Thymus (tissue), 11 donors: Measurements from ENCODE around the gene RACGAP1. TPM values are rescaled to one million over a fixed set of nuclear protein-coding genes. Genes with fewer than 3 reads are reported as not detected.

ENCODE experiments used
- DNase-seq, 9 donors: peaks; one replicate each; pipeline ENCODE4 v3.0.0-alpha.2; 2013; ENCODE audit warnings: low spot score in 9 of 9, low read depth in 6 of 9, missing footprints in 1 of 9
- H3K27ac ChIP-seq, 2 donors: one replicate each; pipeline ENCODE4 v1.5.1; 2013; ENCODE audit warnings: control low read depth in 1 of 2, low read depth in 1 of 2, low read length in 1 of 2, mild to moderate bottlenecking in 1 of 2, moderate library complexity in 1 of 2
- H3K27me3 ChIP-seq, 2 donors: one replicate each; pipeline ENCODE4 v1.5.1; 2013; ENCODE audit warnings: low read length in 1 of 2; ENCODE audit not compliant: control insufficient read depth in 2 of 2, insufficient read depth in 1 of 2
- H3K36me3 ChIP-seq, 2 donors: one replicate each; pipeline ENCODE4 v1.5.1; 2013; ENCODE audit warnings: low read length in 1 of 2, mild to moderate bottlenecking in 1 of 2, moderate library complexity in 1 of 2; ENCODE audit not compliant: control insufficient read depth in 2 of 2, insufficient read depth in 2 of 2
- H3K4me1 ChIP-seq, 2 donors: one replicate each; pipeline ENCODE4 v1.5.1; 2013; ENCODE audit warnings: low read length in 2 of 2; ENCODE audit not compliant: control insufficient read depth in 2 of 2, insufficient read depth in 2 of 2
- H3K4me3 ChIP-seq, 2 donors: one replicate each; pipeline ENCODE4 v1.5.1; 2013; ENCODE audit warnings: low read length in 2 of 2, control low read depth in 1 of 2, mild to moderate bottlenecking in 1 of 2
- H3K9me3 ChIP-seq, 2 donors: one replicate each; pipeline ENCODE4 v1.5.1; 2013; ENCODE audit warnings: low read length in 1 of 2, mild to moderate bottlenecking in 1 of 2; ENCODE audit not compliant: control insufficient read depth in 2 of 2, insufficient read depth in 1 of 2
- WGBS: extraction: QIAGEN DNeasy Blood & Tissue Kit; methylation state at CpG from one replicate; pipeline ENCODE4 v1.1.7; 2013; 5-methylcytosine and 5-hydroxymethylcytosine counted together
- polyA plus RNA-seq: library from polyadenylated mRNA; stranded (reverse); fragments of 200-250 nt; gene quantifications from one replicate; pipeline ENCODE4 v1.2.3, GENCODE V29; 2013
- total RNA-seq: library from RNA; stranded (reverse); fragments of 120-200 nt; gene quantifications from one replicate; pipeline ENCODE4 v1.2.4, GENCODE V29; 2013
- donor health status: healthy.

The RACGAP1 gene
- total and polyA plus RNA-seq, 2 donors: 9.2 to 50.1 TPM

GRCh38 chr12:50066402-50066801 lies 41.1 kb upstream of the RACGAP1 start:
- Histone ChIP-seq H3K27me3 (peaks cover 0 to 7% of the 10 kb centered on the region in 2 donors), H3K4me3 (no peak overlapping the region), H3K36me3 (no peaks in the 10 kb centered on the region), H3K27ac (no peak overlapping the region), H3K4me1 (peaks cover 23 to 37% of the 10 kb centered on the region in 2 donors), H3K9me3 (no peaks in the 10 kb centered on the region)
- 91% methylated on average over 5 of the region's 5 CpGs for WGBS
- no peak for DNase-seq

GRCh38 chr12:50065726-50066310 lies 40.5 kb upstream of the RACGAP1 start:
- DNase-seq: no peak
- H3K27me3 ChIP-seq: peaks cover 0 to 6% of the 10 kb centered on the region in 2 donors
- no peak overlapping the region for H3K4me3 ChIP-seq
- no peak overlapping the region for H3K27ac ChIP-seq
- H3K4me1 ChIP-seq: peaks cover 28 to 42% of the 10 kb centered on the region in 2 donors
- no peaks in the 10 kb centered on the region for H3K36me3 ChIP-seq
- 95% methylated on average over 3 of the region's 3 CpGs for WGBS
- H3K9me3 ChIP-seq: no peaks in the 10 kb centered on the region

GRCh38 chr12:50062728-50063460 lies 37.6 kb upstream of the RACGAP1 start:
- Histone ChIP-seq H3K27me3 (peaks cover 3 to 11% of the 10 kb centered on the region in 2 donors), H3K4me1 (peaks cover 43 to 68% of the 10 kb centered on the region in 2 donors), H3K36me3 (no peaks in the 10 kb centered on the region), H3K9me3 (no peaks in the 10 kb centered on the region), H3K27ac (peak overlapping the region in 1 of 2 donors; percentile 71), H3K4me3 (no peak overlapping the region)
- peak in 3 of 9 donors; percentile 39 to 66 (median 46) for DNase-seq
- WGBS: 51% methylated on average over 5 of the region's 5 CpGs

- Histone ChIP-seq H3K9me3 (no peaks in the 10 kb centered on the region), H3K4me3 (no peak overlapping the region), H3K36me3 (no peaks in the 10 kb centered on the region), H3K27me3 (peaks cover 3 to 18% of the 10 kb centered on the region in 2 donors), H3K27ac (peak overlapping the region in 1 of 2 donors; percentile 71), H3K4me1 (peaks cover 43 to 72% of the 10 kb centered on the region in 2 donors)
- DNase-seq: peak in 4 of 9 donors; percentile 54 to 82 (median 60)
- WGBS: 42% methylated on average over 6 of the region's 6 CpGs
Measured at GRCh38 chr12:50061946-50062686, 36.8 kb upstream of the RACGAP1 start.

GRCh38 chr12:50061171-50061570 lies 35.9 kb upstream of the RACGAP1 start:
- no peak for DNase-seq
- no peaks in the 10 kb centered on the region for H3K36me3 ChIP-seq
- H3K27ac ChIP-seq: no peak overlapping the region
- peaks cover 46 to 82% of the 10 kb centered on the region in 2 donors for H3K4me1 ChIP-seq
- H3K4me3 ChIP-seq: no peak overlapping the region
- 99% methylated on average over 2 of the region's 2 CpGs for WGBS
- peaks cover 0 to 2% of the 10 kb centered on the region in 2 donors for H3K9me3 ChIP-seq
- peaks cover 11 to 27% of the 10 kb centered on the region in 2 donors for H3K27me3 ChIP-seq

GRCh38 chr12:50060120-50060468 lies 34.8 kb upstream of the RACGAP1 start:
- H3K27me3 ChIP-seq: peaks cover 13 to 35% of the 10 kb centered on the region in 2 donors
- peaks cover 46 to 85% of the 10 kb centered on the region in 2 donors for H3K4me1 ChIP-seq
- peak overlapping the region; percentile 71 to 87 for H3K27ac ChIP-seq
- no peak for DNase-seq
- H3K9me3 ChIP-seq: peaks cover 0 to 6% of the 10 kb centered on the region in 2 donors
- WGBS: 29% methylated on average over 4 of the region's 4 CpGs
- H3K36me3 ChIP-seq: no peaks in the 10 kb centered on the region
- no peak overlapping the region for H3K4me3 ChIP-seq

GRCh38 chr12:50059440-50060119 lies 34.3 kb upstream of the RACGAP1 start:
- H3K36me3 ChIP-seq: no peaks in the 10 kb centered on the region
- H3K4me1 ChIP-seq: peaks cover 46 to 85% of the 10 kb centered on the region in 2 donors
- H3K27me3 ChIP-seq: peaks cover 13 to 38% of the 10 kb centered on the region in 2 donors
- peaks cover 0 to 6% of the 10 kb centered on the region in 2 donors for H3K9me3 ChIP-seq
- 18% methylated on average over 12 of the region's 12 CpGs for whole genome bisulfite sequencing
- peak overlapping the region; percentile 71 to 87 for H3K27ac ChIP-seq
- no peak overlapping the region for H3K4me3 ChIP-seq
- DNase-seq: peak in 4 of 9 donors; percentile 62 to 85 (median 67)

- 87% methylated on average over 15 of the region's 15 CpGs for WGBS
- peak overlapping the region; percentile 58 to 71 for H3K27ac ChIP-seq
- peaks cover 0 to 6% of the 10 kb centered on the region in 2 donors for H3K9me3 ChIP-seq
- peaks cover 13 to 43% of the 10 kb centered on the region in 2 donors for H3K27me3 ChIP-seq
- peak in 1 of 9 donors; percentile 47 for DNase-seq
- H3K4me3 ChIP-seq: no peak overlapping the region
- no peaks in the 10 kb centered on the region for H3K36me3 ChIP-seq
- peaks cover 45 to 79% of the 10 kb centered on the region in 2 donors for H3K4me1 ChIP-seq
Measured at GRCh38 chr12:50058743-50059312, 33.5 kb upstream of the RACGAP1 start.
